NK-92 (cell line): ENCODE measurements around the gene SPRED2.

Experiments used
- DNase-seq: peaks from one replicate; lab custom pipeline; 2025; ENCODE audit not compliant: unreplicated experiment; lab: John Stamatoyannopoulos, UW

The SPRED2 gene

GRCh38 chr2:65443509-65444186 lies 11.2 kb upstream of the SPRED2 start:
- no peak for DNase-seq

- no peak for DNase-seq
These were observed 10.1 kb upstream of the SPRED2 start for GRCh38 chr2:65442420-65443020.

- DNase-seq, result no peak
These were observed 5.9 kb upstream of the SPRED2 start for GRCh38 chr2:65438137-65438899.

- no peak for DNase-seq
These were observed 5.2 kb upstream of the SPRED2 start for GRCh38 chr2:65437392-65438135.

GRCh38 chr2:65436824-65437221 lies 4.4 kb upstream of the SPRED2 start:
- no peak for DNase-seq

GRCh38 chr2:65436169-65436823 lies 3.9 kb upstream of the SPRED2 start:
- DNase-seq, result no peak

- no peak for DNase-seq
These were observed 3.3 kb upstream of the SPRED2 start for GRCh38 chr2:65435625-65436168.

- no peak for DNase-seq
These were observed 2.3 kb upstream of the SPRED2 start for GRCh38 chr2:65434592-65435241.

GRCh38 chr2:65431421-65432226 lies 775 bp downstream of the SPRED2 start:
- no peak for DNase-seq

GRCh38 chr2:65430603-65431420 lies 1.6 kb downstream of the SPRED2 start:
- no peak for DNase-seq

- DNase-seq, result no peak
These were observed 2.4 kb downstream of the SPRED2 start for GRCh38 chr2:65429786-65430602.

GRCh38 chr2:65427532-65427931 lies 4.9 kb downstream of the SPRED2 start:
- DNase-seq, result no peak

- no peak for DNase-seq
These were observed 7.1 kb downstream of the SPRED2 start for GRCh38 chr2:65425276-65425675.

- DNase-seq, result no peak
These were observed 8.0 kb downstream of the SPRED2 start for GRCh38 chr2:65424391-65424790.

GRCh38 chr2:65421432-65421748 lies 11.0 kb downstream of the SPRED2 start:
- no peak for DNase-seq

GRCh38 chr2:65420712-65421431 lies 11.5 kb downstream of the SPRED2 start:
- no peak for DNase-seq

GRCh38 chr2:65417509-65418085 lies 14.8 kb downstream of the SPRED2 start:
- DNase-seq, result no peak
